ENCODE data around the gene MYLIP.

Gene MYLIP

DNA sequence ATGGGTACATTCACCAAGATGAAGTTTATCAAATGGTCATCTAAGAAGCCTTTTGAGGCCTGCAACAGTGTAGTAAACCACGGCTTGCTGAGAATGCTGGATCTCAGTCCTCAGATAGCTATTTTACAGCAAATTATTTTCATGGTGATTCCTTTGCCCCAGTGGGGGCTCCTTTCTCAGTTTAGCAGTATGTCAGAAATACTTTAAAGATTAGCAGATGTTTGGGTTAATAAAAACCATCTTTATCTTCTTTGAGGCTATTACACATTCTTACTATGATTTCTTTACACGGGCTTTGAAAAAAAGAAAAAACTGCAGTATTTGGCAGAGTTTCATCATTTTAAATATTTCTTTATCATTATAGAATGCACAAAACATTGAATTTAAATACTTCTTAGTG is 10.7 kb downstream of the MYLIP start:
- DNase-seq (ENCODE audit: low spot score in 2 of 2) (no peak), ATAC-seq (ENCODE audit: low read depth) (no peak)
- peaks cover 44% of the 10 kb centered on the region for H3K4me1 Mint-ChIP-seq
- H3K27me3 Mint-ChIP-seq = no peaks in the 10 kb centered on the region
- peaks cover 45% of the 10 kb centered on the region for H3K36me3 Mint-ChIP-seq
- no peak overlapping the region for H3K27ac Mint-ChIP-seq
- H3K9me3 Mint-ChIP-seq = peaks cover 3% of the 10 kb centered on the region
- H3K4me3 Mint-ChIP-seq = no peak overlapping the region

DNA sequence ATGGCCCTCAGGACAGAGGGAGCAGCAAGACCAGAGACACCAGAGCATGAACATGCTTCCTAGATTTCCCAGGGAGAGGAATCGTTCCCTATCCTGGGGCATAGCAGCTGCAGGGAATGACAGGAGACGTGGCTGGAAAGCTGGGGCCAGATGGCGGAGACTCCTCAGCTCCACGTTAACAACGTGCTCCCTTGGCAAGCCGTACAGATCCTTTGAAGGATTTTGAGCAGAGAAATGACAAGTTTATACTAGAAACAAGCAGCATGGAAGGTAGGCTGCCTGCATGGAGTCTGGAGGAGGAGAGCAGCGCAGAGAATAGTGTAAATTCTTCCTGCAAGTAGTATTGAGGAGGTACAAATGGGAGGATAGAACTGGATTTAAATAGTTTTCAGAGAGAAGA is 11.7 kb downstream of the MYLIP start:
- H3K9me3 Mint-ChIP-seq = peaks cover 3% of the 10 kb centered on the region
- DNase-seq (ENCODE audit: low spot score in 2 of 2) (no peak), ATAC-seq (ENCODE audit: low read depth) (no peak)
- peaks cover 39% of the 10 kb centered on the region for H3K36me3 Mint-ChIP-seq
- no peaks in the 10 kb centered on the region for H3K27me3 Mint-ChIP-seq
- H3K27ac Mint-ChIP-seq = no peak overlapping the region
- peaks cover 38% of the 10 kb centered on the region for H3K4me1 Mint-ChIP-seq
- H3K4me3 Mint-ChIP-seq = no peak overlapping the region

GRCh38 chr6:16141514-16141913 is 12.6 kb downstream of the MYLIP start:
- DNase-seq (ENCODE audit: low spot score in 2 of 2) (no peak), ATAC-seq (ENCODE audit: low read depth) (no peak)
- peaks cover 44% of the 10 kb centered on the region for H3K36me3 Mint-ChIP-seq
- no peaks in the 10 kb centered on the region for H3K27me3 Mint-ChIP-seq
- peaks cover 3% of the 10 kb centered on the region for H3K9me3 Mint-ChIP-seq
- no peak overlapping the region for H3K27ac Mint-ChIP-seq
- H3K4me3 Mint-ChIP-seq = no peak overlapping the region
- H3K4me1 Mint-ChIP-seq = peaks cover 30% of the 10 kb centered on the region

GRCh38 chr6:16145038-16145437 is 16.2 kb downstream of the MYLIP start:
- Mint-ChIP-seq H3K4me3 (no peak overlapping the region), H3K27ac (no peak overlapping the region), H3K36me3 (peaks cover 62% of the 10 kb centered on the region), H3K27me3 (no peaks in the 10 kb centered on the region), H3K4me1 (peaks cover 20% of the 10 kb centered on the region), H3K9me3 (peaks cover 3% of the 10 kb centered on the region)
- ATAC-seq (ENCODE audit: low read depth) (no peak), DNase-seq (ENCODE audit: low spot score in 2 of 2) (no peak)

GRCh38 chr6:16146028-16146427 is 17.1 kb downstream of the MYLIP start:
- Mint-ChIP-seq H3K27me3 (no peaks in the 10 kb centered on the region), H3K36me3 (peaks cover 61% of the 10 kb centered on the region), H3K4me3 (no peak overlapping the region), H3K4me1 (peaks cover 12% of the 10 kb centered on the region), H3K27ac (no peak overlapping the region), H3K9me3 (peaks cover 3% of the 10 kb centered on the region)
- no peak for ATAC-seq (ENCODE audit: low read depth)
- DNase-seq (ENCODE audit: low spot score in 2 of 2) = no peak

DNA sequence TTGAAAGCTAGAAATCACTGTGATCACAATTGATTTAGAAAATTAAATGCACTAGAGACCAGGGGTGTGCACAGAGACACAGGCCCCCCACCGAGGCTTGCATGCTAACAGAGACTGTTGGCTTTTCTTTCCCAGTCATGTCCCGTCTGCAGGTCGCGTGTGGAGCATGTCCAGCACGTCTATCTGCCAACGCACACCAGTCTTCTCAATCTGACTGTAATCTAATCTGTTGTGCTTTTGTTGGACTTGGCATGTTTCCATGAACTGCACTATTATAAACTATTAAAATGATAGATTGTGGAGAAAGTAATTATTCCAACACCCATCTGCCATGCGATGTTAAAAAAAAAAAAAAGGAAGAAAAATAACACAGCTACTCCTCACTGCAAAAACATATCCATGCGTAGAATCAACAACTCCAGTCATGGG is 17.7 kb downstream of the MYLIP start:
- no peaks in the 10 kb centered on the region for H3K27me3 Mint-ChIP-seq
- DNase-seq (ENCODE audit: low spot score in 2 of 2) (no peak), ATAC-seq (ENCODE audit: low read depth) (no peak)
- peaks cover 3% of the 10 kb centered on the region for H3K9me3 Mint-ChIP-seq
- peaks cover 12% of the 10 kb centered on the region for H3K4me1 Mint-ChIP-seq
- H3K36me3 Mint-ChIP-seq = peaks cover 61% of the 10 kb centered on the region
- no peak overlapping the region for H3K27ac Mint-ChIP-seq
- H3K4me3 Mint-ChIP-seq = no peak overlapping the region

GRCh38 chr6:16148498-16148897 is 19.6 kb downstream of the MYLIP start:
- DNase-seq (ENCODE audit: low spot score in 2 of 2) (no peak), ATAC-seq (ENCODE audit: low read depth) (no peak)
- H3K27ac Mint-ChIP-seq = no peak overlapping the region
- peaks cover 58% of the 10 kb centered on the region for H3K36me3 Mint-ChIP-seq
- peaks cover 6% of the 10 kb centered on the region for H3K4me1 Mint-ChIP-seq
- H3K9me3 Mint-ChIP-seq = no peaks in the 10 kb centered on the region
- H3K4me3 Mint-ChIP-seq = no peak overlapping the region
- no peaks in the 10 kb centered on the region for H3K27me3 Mint-ChIP-seq

DNA sequence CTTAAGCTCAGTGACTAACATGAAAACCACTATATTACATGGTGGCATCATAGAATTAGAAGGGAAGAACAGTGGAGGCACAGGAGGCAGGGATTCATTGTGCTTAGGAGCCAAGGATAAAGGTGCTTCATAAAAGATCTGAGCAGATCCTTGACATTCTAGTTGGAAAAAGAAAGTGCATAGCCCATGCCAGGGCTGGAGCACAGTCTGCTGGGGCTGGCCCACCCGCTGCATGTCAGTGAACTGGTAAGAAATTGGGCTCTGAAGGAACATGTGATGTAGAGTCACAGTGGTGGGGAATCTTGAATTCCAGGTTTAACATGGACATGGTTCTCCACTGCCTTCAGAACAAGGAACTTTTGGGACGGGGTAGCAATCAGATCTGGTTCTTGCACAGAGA is 20.4 kb downstream of the MYLIP start:
- Mint-ChIP-seq H3K27me3 (no peaks in the 10 kb centered on the region), H3K4me3 (no peak overlapping the region), H3K36me3 (peaks cover 57% of the 10 kb centered on the region), H3K27ac (peak overlapping the region; percentile 11), H3K9me3 (no peaks in the 10 kb centered on the region), H3K4me1 (peaks cover 6% of the 10 kb centered on the region)
- DNase-seq (ENCODE audit: low spot score in 2 of 2) (no peak), ATAC-seq (ENCODE audit: low read depth) (no peak)

- no peaks in the 10 kb centered on the region for H3K27me3 Mint-ChIP-seq
- peaks cover 2% of the 10 kb centered on the region for H3K9me3 Mint-ChIP-seq
- H3K4me1 Mint-ChIP-seq = peaks cover 6% of the 10 kb centered on the region
- ATAC-seq (ENCODE audit: low read depth) = no peak
- DNase-seq (ENCODE audit: low spot score in 2 of 2) = no peak
- no peak overlapping the region for H3K27ac Mint-ChIP-seq
- peaks cover 64% of the 10 kb centered on the region for H3K36me3 Mint-ChIP-seq
- no peak overlapping the region for H3K4me3 Mint-ChIP-seq
Measured at GRCh38 chr6:16150098-16150497, 21.2 kb downstream of the MYLIP start.

DNA sequence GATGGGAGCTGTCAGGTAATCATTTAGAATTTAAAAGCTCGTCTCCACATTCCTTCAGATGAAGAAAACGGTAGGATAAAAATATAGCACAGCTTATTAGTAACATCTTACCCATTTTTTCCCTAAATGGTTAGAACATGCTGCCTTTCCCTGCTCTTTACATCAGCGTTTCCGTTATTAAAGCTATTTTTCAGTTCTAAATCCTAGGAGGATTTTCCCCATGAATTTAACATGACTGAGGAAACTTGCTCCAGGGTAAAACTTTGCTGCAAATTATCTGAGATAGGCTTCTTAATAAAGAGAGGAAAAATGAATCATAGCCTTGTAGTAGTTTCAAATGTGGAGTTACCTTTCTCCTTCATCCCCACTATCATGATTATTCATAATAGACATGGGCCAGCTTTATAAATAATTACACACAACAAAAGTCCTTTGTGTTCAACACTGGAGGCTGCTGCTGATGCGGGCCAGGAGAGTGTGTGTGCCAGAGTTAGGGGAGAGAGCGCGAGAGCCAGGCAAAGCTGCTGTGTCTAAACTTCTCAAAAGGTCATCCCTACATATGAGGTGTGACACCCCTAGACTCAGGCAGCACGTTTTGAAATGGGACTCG is 24.4 kb downstream of the MYLIP start:
- peaks cover 4% of the 10 kb centered on the region for H3K9me3 Mint-ChIP-seq
- ATAC-seq (ENCODE audit: low read depth) (no peak), DNase-seq (ENCODE audit: low spot score in 2 of 2) (no peak)
- H3K27me3 Mint-ChIP-seq = no peaks in the 10 kb centered on the region
- no peak overlapping the region for H3K27ac Mint-ChIP-seq
- no peak overlapping the region for H3K4me3 Mint-ChIP-seq
- H3K4me1 Mint-ChIP-seq = peaks cover 6% of the 10 kb centered on the region
- H3K36me3 Mint-ChIP-seq = peaks cover 67% of the 10 kb centered on the region

- H3K27ac Mint-ChIP-seq = no peak overlapping the region
- ATAC-seq (ENCODE audit: low read depth) (no peak), DNase-seq (ENCODE audit: low spot score in 2 of 2) (no peak)
- no peak overlapping the region for H3K4me3 Mint-ChIP-seq
- no peaks in the 10 kb centered on the region for H3K27me3 Mint-ChIP-seq
- peaks cover 4% of the 10 kb centered on the region for H3K9me3 Mint-ChIP-seq
- H3K4me1 Mint-ChIP-seq = peaks cover 3% of the 10 kb centered on the region
- H3K36me3 Mint-ChIP-seq = peaks cover 54% of the 10 kb centered on the region
Measured at GRCh38 chr6:16154904-16155303, 26.0 kb downstream of the MYLIP start.

GRCh38 chr6:16157492-16157891 is 28.6 kb downstream of the MYLIP start:
- H3K4me1 Mint-ChIP-seq = no peaks in the 10 kb centered on the region
- H3K27ac Mint-ChIP-seq = no peak overlapping the region
- no peak for DNase-seq (ENCODE audit: low spot score in 2 of 2)
- H3K9me3 Mint-ChIP-seq = peaks cover 4% of the 10 kb centered on the region
- no peak for ATAC-seq (ENCODE audit: low read depth)
- H3K4me3 Mint-ChIP-seq = no peak overlapping the region
- peaks cover 38% of the 10 kb centered on the region for H3K36me3 Mint-ChIP-seq
- H3K27me3 Mint-ChIP-seq = no peaks in the 10 kb centered on the region

DNA sequence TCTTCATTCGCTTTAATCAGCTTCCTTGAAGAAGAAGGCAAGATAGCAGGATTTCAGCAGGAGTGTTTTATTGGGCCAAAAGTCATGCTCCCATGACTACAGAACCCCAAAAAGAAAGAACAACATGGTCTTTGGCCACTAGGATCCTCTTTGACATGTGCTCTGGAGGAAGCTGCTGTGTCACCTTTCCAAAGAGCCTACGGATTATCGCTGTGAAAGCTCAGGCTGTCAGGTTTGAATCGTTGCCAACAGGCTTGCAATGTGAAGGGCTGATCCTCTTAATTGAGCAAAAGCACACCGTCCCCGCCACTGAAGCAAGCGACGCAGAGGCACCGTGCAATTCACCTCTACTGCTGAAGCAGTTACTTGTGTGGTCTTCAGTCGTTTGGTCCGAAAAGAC is 29.0 kb downstream of the MYLIP start:
- no peak for ATAC-seq (ENCODE audit: low read depth)
- Mint-ChIP-seq H3K4me1 (no peaks in the 10 kb centered on the region), H3K9me3 (peaks cover 4% of the 10 kb centered on the region), H3K27me3 (no peaks in the 10 kb centered on the region), H3K36me3 (peaks cover 34% of the 10 kb centered on the region), H3K4me3 (no peak overlapping the region), H3K27ac (no peak overlapping the region)
- no peak for DNase-seq (ENCODE audit: low spot score in 2 of 2)

GRCh38 chr6:16158943-16159557 is 30.2 kb downstream of the MYLIP start:
- H3K4me1 Mint-ChIP-seq = peaks cover 3% of the 10 kb centered on the region
- no peaks in the 10 kb centered on the region for H3K27me3 Mint-ChIP-seq
- no peak overlapping the region for H3K27ac Mint-ChIP-seq
- no peak overlapping the region for H3K4me3 Mint-ChIP-seq
- ATAC-seq (ENCODE audit: low read depth) = no peak
- no peak for DNase-seq (ENCODE audit: low spot score in 2 of 2)
- H3K9me3 Mint-ChIP-seq = peaks cover 4% of the 10 kb centered on the region
- H3K36me3 Mint-ChIP-seq = peaks cover 25% of the 10 kb centered on the region

GRCh38 chr6:16160794-16161193 is 31.9 kb downstream of the MYLIP start:
- H3K4me1 Mint-ChIP-seq = peaks cover 3% of the 10 kb centered on the region

More at GRCh38 chr6:16160794-16161193, 31.9 kb downstream of the MYLIP start:
- no peaks in the 10 kb centered on the region for H3K9me3 Mint-ChIP-seq
- H3K4me3 Mint-ChIP-seq = no peak overlapping the region
- DNase-seq (ENCODE audit: low spot score in 2 of 2) (no peak), ATAC-seq (ENCODE audit: low read depth) (no peak)
- no peak overlapping the region for H3K27ac Mint-ChIP-seq
- no peaks in the 10 kb centered on the region for H3K27me3 Mint-ChIP-seq
- peaks cover 11% of the 10 kb centered on the region for H3K36me3 Mint-ChIP-seq

Measured in memory B cell (primary cell).